ENCODE data around the gene TMEM196.

The TMEM196 gene

DNA sequence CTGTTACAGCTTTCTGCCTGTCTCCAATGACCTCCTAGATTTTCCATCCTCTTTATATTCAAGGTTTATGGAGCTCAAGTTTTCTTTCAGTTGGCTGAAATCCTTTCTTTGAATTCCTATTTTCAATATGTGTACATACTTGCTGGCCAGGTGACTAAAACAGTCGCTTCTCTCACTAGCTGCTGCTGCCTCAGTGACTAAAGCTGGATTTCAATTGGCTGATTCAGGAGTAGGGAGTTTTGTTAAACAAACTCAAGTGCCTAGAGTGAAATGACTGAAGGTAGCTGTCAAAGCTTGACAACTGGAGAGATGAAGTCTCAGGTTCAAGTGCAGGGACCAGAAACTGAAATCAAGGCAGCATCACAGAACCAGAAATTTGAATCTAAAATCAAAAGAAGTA, 57.9 kb downstream of the TMEM196 start:
- Histone ChIP-seq H3K4me1 (ENCODE audit: control insufficient read depth, low read length) (no peaks in the 10 kb centered on the region), H3K4me3 (ENCODE audit: low read length) (no peak overlapping the region), H3K9me2 (replicated peaks; ENCODE audit: control insufficient read depth, low read length) (no peaks in the 10 kb centered on the region), H3K4me2 (ENCODE audit: low read length) (no peak overlapping the region), H3K79me2 (ENCODE audit: control insufficient read depth, low read length) (no peaks in the 10 kb centered on the region), H3F3A (ENCODE audit: control insufficient read depth, insufficient read depth) (no peaks in the 10 kb centered on the region), H3K36me3 (ENCODE audit: control insufficient read depth, low read length) (no peaks in the 10 kb centered on the region), H3K27me3 (ENCODE audit: control insufficient read depth, low read length) (peaks cover 9% of the 10 kb centered on the region; the same call in 1 of the 2 replicates), H3K27ac (ENCODE audit: low read depth, low read length) (no peak overlapping the region), H3K9me3 (ENCODE audit: control insufficient read depth, insufficient read depth, low read length) (no peaks in the 10 kb centered on the region), H4K20me1 (ENCODE audit: control insufficient read depth, insufficient read depth, low read depth, low read length) (no peaks in the 10 kb centered on the region)
- no peak for TF ChIP-seq EZH2phosphoT487 (IDR thresholded peaks at IDR 0.05; ENCODE audit: borderline replicate concordance, low read length)
- TF ChIP-seq, protein P1, sequence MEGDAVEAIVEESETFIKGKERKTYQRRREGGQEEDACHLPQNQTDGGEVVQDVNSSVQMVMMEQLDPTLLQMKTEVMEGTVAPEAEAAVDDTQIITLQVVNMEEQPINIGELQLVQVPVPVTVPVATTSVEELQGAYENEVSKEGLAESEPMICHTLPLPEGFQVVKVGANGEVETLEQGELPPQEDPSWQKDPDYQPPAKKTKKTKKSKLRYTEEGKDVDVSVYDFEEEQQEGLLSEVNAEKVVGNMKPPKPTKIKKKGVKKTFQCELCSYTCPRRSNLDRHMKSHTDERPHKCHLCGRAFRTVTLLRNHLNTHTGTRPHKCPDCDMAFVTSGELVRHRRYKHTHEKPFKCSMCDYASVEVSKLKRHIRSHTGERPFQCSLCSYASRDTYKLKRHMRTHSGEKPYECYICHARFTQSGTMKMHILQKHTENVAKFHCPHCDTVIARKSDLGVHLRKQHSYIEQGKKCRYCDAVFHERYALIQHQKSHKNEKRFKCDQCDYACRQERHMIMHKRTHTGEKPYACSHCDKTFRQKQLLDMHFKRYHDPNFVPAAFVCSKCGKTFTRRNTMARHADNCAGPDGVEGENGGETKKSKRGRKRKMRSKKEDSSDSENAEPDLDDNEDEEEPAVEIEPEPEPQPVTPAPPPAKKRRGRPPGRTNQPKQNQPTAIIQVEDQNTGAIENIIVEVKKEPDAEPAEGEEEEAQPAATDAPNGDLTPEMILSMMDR (IDR thresholded peaks at IDR 0.05; ENCODE audit: low read depth, low read length, poor library complexity, severe bottlenecking): no peak

DNA sequence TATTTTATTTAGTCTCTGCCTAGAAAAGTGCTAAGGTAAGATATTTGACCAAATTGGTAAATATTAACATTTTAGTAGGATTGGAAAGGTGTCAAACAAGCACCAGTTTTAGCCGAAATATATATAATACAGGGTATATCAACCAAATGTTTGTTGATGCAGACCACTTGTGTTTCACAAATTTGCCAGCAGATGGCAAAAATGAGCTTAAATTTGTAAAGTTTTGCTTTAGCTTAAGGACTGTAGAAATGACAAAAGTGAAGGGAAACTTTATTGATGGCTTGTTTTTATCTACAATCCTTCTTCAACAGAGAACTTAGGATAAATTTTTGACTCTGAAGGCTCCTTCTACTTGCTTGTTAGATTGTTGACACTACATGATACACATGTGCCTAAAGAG, 59.7 kb downstream of the TMEM196 start:
- H3K4me1 ChIP-seq (ENCODE audit: control insufficient read depth, low read length): peaks cover 8% of the 10 kb centered on the region
- TF ChIP-seq, protein P1 (IDR thresholded peaks at IDR 0.05; ENCODE audit: low read depth, low read length, poor library complexity, severe bottlenecking): peak; percentile 77
- no peak for TF ChIP-seq EZH2phosphoT487 (IDR thresholded peaks at IDR 0.05; ENCODE audit: borderline replicate concordance, low read length)
- H3K9me3 ChIP-seq (ENCODE audit: control insufficient read depth, insufficient read depth, low read length): no peaks in the 10 kb centered on the region
- H3K27me3 ChIP-seq (ENCODE audit: control insufficient read depth, low read length): 0 out of 2 replicates have a peak, but pooled peaks cover 6% of the 10 kb centered on the region
- no peak overlapping the region for H3K4me2 ChIP-seq (ENCODE audit: low read length)
- H3K27ac ChIP-seq (ENCODE audit: low read depth, low read length): no peak overlapping the region
- H3K9me2 ChIP-seq (replicated peaks; ENCODE audit: control insufficient read depth, low read length): no peaks in the 10 kb centered on the region
- H3F3A ChIP-seq (ENCODE audit: control insufficient read depth, insufficient read depth): no peaks in the 10 kb centered on the region
- no peak overlapping the region for H3K4me3 ChIP-seq (ENCODE audit: low read length)
- peaks cover 2% of the 10 kb centered on the region for H3K79me2 ChIP-seq (ENCODE audit: control insufficient read depth, low read length)
- H4K20me1 ChIP-seq (ENCODE audit: control insufficient read depth, insufficient read depth, low read depth, low read length): no peaks in the 10 kb centered on the region
- H3K36me3 ChIP-seq (ENCODE audit: control insufficient read depth, low read length): peaks cover under 1% of the 10 kb centered on the region; the same call in 1 of the 2 replicates

DNA sequence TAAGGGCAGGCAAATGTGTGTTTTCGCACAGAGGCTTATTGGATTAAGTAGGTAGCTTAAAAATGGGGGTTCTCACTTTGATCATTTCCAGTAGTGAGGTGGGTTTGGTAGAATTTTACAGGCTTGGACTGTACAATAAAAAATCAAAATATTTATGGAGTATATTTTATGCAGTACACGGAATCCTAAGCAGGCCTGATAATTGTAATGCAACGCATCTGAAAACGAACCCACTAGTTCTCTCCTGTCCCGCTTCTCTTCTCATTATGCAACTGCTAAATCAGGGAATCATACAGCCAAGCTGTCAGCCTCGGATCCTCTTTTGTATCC, 64.2 kb downstream of the TMEM196 start:
- no peaks in the 10 kb centered on the region for H3K9me2 ChIP-seq (replicated peaks; ENCODE audit: control insufficient read depth, low read length)
- peak overlapping the region; percentile 51 for H3K4me2 ChIP-seq (ENCODE audit: low read length)
- peak overlapping the region; percentile 96; the same call in 1 of the 2 replicates for H3K4me3 ChIP-seq (ENCODE audit: low read length)
- H3K27me3 ChIP-seq (ENCODE audit: control insufficient read depth, low read length): no peaks in the 10 kb centered on the region
- no peaks in the 10 kb centered on the region for H3F3A ChIP-seq (ENCODE audit: control insufficient read depth, insufficient read depth)
- peaks cover 11% of the 10 kb centered on the region for H3K36me3 ChIP-seq (ENCODE audit: control insufficient read depth, low read length)
- TF ChIP-seq, protein P1 (IDR thresholded peaks at IDR 0.05; ENCODE audit: low read depth, low read length, poor library complexity, severe bottlenecking): no peak
- no peak for TF ChIP-seq EZH2phosphoT487 (IDR thresholded peaks at IDR 0.05; ENCODE audit: borderline replicate concordance, low read length)
- H3K27ac ChIP-seq (ENCODE audit: low read depth, low read length): no peak overlapping the region
- peaks cover 23% of the 10 kb centered on the region for H3K4me1 ChIP-seq (ENCODE audit: control insufficient read depth, low read length)
- peaks cover 16% of the 10 kb centered on the region for H4K20me1 ChIP-seq (ENCODE audit: control insufficient read depth, insufficient read depth, low read depth, low read length)
- H3K79me2 ChIP-seq (ENCODE audit: control insufficient read depth, low read length): peaks cover 46% of the 10 kb centered on the region
- no peaks in the 10 kb centered on the region for H3K9me3 ChIP-seq (ENCODE audit: control insufficient read depth, insufficient read depth, low read length)
